ENCODE results near the gene ZNF160.
A peak's percentile ranks its signal among the peaks of the same experiment; 100 is the strongest.
"Not testable (repeated sequence)": the region's sequence is repeated elsewhere in the genome, so short reads cannot be mapped to it uniquely, and the experiment has no call there.

The ZNF160 gene

DNA sequence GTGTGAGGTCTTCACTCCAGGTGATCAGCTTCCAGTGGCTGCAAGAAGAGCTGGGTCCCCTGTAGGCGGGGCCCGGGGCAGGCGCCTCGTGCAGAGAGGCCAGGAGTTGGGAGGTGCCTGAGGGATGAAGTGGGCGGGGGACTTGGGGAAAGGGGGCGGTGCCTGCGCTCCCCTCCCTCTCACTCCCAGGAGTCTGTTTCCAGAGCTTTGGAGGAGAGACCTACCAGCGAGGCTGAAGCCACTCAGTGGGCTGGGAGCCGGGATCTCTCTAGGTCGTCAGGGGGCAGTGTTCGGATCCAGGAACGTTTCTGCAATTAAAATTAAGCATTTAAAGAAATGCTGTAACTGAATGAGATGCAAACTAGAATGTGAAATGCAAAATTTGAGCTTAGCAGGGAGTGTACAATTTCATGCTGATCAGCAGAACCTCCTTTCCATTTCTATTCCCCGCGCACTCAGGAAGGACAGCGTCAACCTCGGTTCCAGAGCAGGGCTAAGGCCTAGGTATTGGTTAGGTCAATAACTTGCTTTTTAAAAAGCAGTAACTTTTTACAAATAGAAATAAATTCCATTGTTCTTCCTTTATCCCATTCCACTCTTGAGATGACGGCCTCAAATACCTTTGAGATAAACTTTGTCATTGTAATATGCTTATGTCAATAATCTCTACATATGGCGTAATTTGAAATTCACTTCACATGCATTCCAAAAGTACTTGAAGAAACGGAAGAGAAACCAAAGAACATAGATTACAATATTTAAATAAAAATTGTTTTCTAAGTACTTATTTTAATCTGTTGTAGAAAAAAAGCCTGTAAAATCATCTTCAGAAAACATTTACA, 11.6 kb downstream of the ZNF160 start:
- peak; percentile 64 for DNase-seq (ENCODE audit: low spot score)

DNA sequence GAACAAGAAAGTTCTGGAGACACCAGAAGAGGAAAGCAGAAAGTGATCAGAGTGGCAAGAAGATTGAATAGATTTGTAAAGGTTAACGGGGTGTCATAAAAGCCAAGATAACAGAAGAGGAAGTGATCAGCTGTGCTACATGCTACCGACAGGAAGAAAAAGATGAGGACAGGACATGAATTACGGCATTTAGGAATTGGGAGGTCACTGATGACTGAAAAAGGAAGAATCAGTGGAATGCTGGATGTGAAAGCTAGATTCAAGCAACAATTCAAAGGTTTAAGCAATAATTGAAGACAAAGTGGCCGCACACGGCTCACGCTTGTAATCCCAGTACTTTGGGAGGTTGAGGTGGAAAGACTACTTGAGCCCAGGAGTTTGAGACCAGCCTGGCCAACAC, 15.1 kb downstream of the ZNF160 start:
- no peak for DNase-seq (ENCODE audit: low spot score)

DNA sequence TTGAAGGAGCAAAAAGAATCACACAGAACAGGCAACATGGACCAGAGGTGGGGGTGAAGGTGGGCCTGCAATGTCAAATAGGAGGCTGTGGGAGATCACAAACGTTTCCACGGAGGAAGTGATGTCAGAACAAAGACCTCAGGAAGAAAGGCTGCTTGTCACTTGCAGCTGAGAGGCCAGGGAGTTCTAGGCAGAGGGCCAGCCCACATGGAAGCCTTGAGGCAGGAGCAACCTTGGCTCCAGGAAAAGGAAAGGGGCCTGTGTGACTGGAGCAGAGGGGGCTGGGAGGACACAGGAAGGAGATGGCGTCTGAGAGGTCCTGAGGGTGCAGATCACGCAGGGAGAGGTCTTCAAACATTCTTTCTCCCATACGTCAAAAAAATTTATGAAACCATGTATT, 16.3 kb downstream of the ZNF160 start:
- DNase-seq (ENCODE audit: low spot score), result no peak

DNA sequence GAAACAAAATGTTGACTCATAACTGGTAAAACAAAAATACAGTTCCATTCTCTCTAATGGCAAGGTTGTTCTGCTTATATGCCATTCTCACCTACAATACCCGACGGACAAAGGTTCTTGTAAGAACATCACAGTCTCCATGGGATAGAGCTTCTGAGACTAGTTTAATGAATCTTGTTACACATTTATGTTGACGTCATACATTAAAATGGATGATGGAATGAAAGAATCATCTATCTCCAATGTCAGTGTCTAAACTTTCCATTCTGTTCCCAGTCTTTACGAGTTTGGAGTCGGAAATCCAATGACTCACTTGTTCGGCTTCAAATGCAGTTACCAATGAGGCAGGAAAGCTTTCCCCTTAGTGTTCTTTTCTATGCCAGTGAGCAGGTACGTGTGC, 17.7 kb downstream of the ZNF160 start:
- no peak for DNase-seq (ENCODE audit: low spot score)

DNA sequence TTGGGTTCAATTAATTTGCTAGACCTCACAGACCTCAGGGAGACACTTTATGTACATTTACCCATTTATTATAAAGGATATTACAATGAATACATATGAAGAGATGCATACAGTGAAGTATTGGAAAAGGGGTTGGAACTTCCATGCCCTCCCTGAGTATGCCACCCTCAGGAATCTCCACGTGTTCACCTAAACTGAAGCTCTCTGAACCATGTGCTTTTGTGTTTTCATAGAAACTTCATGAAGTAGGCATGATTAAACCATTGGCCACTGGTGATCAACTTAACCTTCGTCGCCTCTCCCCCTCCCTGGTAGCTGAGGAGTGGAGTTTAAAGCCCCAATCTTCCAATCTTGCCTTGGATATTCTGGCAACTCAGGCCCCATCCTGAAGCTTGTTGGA, 20.3 kb downstream of the ZNF160 start:
- DNase-seq (ENCODE audit: low spot score), result no peak

DNA sequence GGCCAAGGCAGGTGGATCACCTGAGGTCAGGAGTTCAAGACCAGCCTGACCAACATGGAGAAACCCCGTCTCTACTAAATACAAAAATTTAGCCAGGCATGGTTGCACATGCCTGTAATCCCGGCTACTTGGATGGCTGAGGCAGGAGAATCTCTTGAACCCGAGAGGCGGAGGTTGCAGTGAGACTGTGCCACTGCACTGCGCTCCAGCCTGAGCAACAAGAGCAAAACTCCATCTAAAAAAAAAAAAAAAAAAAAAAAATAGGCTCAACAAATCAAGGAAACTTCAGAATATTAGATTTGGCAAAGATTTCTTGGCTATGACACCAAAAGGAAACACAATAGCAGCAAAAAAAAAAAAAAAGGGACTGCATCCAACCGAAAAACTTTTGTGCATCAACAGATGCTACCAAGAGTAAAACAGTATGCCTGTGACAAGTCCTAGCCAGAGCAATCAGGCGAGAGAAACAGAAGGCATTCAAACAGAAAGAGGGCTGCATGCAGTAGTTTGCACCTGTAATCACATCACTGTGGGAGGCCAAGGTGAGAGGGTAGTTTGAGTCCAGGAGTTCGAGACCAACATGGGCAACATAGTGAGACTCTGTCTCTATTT, 23.8 kb downstream of the ZNF160 start:
- DNase-seq (ENCODE audit: low spot score), result no peak

DNA sequence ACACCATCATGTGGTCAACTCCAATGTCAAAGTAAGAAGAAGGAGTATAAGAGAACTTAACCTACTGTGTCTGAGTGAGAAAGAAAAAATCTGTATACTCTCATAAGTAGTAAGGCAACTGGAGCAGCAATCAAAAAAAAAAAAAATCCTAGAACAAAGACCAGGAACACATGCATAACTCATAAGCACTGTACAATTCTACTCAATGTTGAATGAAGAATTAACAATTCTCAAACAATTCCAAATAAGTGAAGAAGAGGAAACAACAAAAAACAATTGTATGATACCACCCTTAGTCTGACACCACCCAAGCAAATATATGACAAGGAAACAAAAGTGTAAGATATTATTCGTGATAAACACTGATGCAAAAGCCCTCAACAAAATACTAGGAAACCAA, 24.6 kb downstream of the ZNF160 start:
- DNase-seq (ENCODE audit: low spot score), result no peak

DNA sequence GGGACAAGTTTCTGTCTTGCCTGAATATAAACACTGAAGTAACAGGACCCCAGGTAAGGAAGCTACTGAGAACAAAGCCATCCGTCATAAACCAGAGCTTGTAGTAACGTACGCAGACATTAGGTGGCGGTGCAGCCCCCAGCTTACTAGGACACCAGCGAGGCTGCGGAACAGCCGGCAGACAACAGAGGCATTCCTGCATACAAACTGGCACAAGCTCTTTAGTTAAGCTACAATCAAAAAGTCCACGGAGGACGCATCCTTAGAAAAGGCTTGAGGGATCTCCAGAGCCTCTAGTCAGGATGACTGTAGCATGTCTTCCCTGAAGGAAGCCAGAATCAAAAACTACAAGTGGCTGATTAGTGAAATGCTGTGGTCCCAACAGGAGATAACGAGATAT, 26.2 kb downstream of the ZNF160 start:
- DNase-seq (ENCODE audit: low spot score), result peak; percentile 75

DNA sequence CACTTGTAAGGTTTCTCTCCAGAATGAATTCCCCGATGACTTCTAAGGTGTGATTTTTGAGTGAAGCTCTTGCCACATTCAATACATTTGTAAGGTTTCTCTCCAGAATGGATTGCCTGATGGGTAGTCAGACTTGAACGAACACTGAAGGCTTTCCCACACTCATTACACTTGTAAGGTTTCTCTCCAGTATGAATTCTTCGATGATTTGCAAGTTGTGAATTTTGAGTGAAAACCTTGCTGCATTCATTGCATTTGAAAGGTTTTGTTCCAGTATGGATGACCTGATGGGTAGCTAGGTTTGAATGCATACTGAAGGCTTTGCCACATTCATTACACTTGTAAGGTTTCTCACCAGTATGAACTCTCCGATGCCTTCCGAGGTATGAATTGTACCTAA, 34.4 kb downstream of the ZNF160 start:
- DNase-seq (ENCODE audit: low spot score), result no peak

DNA sequence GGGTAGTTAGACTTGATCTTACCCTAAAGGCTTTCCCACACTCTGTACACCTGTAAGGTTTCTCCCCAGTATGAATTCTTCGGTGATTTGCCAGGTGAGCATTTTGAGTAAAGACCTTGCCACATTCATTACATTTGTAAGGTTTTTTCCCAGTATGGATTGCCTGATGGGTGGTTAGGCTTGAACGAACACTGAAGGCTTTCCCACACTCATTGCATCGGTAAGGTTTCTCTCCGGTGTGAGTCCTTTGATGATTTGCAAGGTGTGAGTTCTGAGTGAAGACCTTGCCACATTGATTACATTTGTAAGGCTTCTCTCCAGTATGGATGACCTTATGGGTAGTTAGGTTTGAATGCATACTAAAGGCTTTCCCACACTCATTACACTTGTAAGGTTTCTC, 35.0 kb downstream of the ZNF160 start:
- DNase-seq (ENCODE audit: low spot score), result no peak

DNA sequence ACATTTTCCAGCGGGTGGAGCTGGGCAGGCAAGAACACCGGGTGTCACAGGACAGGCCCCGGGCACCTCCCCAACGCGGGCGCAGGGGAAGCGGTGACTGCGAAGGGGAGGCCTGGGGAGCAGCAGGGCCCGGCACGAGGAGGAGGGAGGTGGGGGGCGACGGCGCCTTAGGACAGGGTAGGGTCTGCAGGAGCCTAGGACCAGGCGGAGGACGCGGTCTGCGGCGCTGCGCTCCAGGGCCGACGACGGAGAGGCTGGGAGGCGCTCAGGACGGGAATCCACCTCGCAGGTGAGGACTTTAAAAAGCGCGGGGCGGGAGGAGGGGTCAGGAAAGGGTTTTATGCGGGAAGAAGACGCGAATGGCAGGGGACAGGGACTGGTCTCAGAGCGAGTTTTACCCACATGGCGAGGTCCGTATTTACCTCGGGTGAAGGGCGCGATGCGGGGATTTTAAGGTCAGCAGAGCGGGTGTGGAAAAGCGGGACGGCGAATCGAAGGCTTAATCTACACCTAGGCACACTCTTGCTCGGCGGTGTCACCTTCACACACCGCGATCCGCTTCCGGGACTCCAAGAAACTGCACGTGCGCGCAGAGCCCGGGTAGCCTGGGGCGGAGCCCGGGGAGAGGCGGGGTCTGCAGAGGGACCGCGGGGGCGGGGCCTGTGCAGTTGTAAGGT, 45.2 kb downstream of the ZNF160 start:
- peak; percentile 58 for DNase-seq (ENCODE audit: low spot score)

DNA sequence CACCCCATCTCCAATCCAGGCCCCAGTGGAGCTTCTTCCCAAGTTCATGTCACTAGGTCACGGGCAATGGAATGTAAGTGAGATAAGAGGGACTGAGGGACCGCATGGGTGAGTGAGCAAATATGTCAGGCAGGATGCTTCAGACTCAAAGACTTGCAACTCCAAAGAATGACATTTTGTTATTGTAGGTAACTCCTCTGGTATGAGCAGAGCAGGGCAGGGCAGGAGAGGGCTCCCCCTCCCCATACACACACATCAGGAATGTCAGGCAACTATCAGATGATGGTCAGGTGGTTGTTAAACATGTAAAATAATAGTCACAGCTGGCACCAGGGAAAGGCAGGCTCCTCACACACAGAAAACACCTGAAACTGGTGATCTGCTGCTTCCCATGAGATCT, 48.1 kb downstream of the ZNF160 start:
- no peak for DNase-seq (ENCODE audit: low spot score)

DNA sequence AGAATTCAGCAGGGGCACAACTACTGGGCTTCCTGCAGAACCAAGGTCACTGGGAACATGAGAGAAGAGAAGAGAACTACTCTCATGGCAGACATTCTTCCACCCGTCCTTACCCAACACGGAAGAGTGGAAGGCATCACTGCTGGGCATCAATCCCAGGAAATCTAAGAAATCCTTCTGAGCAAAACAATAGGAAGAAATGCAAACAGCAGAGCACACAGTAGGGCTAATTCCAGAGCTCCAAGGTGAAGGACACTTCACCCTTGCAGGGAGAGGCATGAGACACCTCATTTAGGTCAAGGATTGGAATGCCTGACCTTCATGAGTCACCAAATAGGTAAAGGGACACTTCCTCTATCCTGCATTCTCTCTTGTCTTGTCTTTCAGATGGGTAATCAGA, 55.8 kb downstream of the ZNF160 start:
- DNase-seq (ENCODE audit: low spot score), result no peak

DNA sequence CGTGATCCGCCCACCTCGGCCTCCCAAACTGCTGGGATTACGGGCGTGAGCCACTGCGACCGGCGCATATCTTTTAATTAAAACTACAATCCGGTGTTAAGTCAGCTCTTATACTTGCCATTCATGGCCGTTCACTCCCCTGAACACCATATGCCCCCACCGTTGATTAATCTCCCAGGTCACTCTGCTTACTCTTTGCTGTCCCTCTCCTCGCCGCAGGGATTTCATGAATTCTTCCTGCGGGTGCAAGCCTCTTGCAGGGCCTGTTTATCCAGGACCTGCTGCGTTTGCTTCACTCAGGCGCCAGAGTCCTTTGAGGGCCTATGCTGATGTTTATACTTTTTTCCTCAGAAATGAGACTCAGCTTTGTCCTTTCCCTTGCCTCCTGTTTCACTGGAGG, 57.7 kb downstream of the ZNF160 start:
- DNase-seq (ENCODE audit: low spot score), result no peak

DNA sequence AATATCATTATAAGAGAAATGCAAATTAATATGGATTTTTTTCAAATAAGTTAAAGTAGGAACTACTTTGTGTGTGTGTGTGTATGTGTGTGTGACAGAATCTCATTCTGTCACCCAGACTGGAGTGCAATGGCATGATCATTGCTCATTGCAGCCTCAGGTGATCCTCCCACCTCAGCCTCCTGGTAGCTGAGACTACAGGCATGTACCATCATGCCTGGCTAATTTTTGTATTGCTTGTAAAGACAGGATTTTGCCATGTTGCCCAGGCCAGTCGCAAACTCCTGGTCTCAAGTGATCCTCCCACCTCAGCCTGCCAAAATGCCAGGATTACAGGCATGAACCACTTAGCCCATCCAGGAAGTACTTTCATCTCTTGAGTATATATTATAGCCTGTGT, 61.9 kb downstream of the ZNF160 start:
- no peak for DNase-seq (ENCODE audit: low spot score)

DNA sequence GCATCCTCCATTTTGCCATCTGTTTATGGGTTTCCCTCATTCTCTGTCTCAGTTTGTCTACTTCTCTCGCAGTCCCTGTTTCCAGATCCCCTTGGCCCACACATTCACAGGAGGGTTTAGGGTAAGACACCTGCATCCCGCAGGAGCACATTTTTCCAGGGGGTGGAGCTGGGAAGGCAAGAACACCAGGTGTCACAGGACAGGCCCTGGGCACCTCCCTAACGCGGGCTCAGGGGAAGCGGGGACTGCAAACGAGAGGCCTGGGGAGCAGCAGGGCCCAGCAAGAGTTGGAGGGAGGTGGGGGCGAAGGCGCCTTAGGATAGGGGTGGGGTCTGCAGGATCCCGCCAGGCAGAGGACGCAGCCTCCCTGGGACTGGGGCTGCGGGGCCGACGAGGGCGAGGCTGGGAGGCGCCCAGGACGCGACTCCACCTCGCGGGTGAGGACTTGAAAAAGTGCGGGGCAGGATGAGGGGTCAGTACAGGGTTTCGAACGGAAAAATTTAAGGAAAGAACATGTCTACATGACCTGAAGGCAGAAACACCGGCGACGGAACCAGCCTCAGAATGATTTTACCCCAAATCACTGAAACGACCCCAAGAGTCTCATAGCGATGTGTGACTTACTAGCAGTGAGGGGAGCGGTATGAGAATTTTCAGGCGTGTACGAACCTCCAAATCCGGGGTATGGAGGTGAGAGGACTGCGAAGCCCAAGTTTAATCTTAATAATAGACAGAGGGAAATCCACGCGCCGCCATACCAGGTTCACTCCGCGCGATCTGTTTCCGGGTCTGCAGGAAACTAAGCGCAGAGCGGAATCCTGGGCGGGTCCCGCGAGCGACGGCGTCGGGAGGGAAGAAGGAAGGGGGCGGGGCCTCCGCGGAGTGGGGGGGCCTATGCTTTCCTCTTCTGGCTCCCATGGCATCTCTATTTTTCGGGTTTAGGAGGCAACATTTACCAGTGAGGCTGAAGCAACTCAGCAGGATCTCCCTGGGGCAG, 65.8 kb downstream of the ZNF160 start:
- DNase-seq (ENCODE audit: low spot score), result peak; percentile 63

DNA sequence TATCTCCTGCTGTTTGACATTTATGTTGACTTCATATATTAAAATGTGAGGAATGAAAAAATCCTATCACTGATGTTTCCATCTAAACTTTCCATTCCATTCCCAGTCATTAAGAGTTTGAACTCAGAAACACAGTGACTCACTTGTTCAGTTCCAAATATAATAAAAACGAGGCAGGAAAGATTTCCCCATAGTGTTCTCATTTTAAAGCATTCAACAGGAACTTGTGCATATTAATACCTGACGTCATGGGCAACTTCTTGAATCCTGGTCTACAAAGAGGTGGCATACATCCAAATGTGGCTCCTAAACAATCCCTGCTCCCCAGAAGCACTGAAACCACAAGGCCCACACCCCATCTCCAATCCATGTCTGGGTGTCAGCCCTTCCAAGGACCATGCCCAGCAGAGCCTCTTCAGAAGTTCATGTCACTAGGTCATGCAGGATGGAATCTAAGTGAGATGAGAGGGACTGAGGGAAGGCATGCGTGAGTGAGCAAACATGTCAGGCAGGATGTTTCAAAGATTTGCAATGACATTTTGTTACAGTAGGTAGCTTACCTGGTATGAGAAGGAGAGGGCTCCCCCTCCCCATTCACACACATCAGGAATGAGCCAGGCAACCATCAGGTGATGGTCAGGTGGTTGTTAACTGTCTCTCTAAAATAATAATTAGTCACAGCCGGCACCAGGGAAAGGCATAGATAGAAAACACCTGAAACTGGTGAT, 68.1 kb downstream of the ZNF160 start:
- DNase-seq (ENCODE audit: low spot score), result no peak

DNA sequence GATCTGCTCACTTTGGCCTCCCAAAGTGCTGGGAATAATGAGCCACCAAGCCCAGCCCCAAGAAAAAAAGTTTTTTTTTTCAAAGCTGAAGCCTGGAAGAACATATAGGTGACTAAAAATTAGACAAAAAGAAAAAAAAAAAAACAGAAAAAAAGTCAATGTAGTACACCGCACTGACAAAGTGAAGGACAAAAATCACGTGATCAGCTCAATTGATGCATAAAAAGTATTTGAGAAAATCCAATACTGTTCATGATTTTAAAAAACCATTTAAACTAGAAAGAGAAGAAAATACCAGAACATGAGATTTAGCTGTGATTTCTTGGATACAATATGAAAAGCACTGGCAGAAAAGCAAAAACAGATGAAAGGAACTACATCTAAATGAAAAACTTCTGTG, 69.2 kb downstream of the ZNF160 start:
- DNase-seq (ENCODE audit: low spot score), result no peak

DNA sequence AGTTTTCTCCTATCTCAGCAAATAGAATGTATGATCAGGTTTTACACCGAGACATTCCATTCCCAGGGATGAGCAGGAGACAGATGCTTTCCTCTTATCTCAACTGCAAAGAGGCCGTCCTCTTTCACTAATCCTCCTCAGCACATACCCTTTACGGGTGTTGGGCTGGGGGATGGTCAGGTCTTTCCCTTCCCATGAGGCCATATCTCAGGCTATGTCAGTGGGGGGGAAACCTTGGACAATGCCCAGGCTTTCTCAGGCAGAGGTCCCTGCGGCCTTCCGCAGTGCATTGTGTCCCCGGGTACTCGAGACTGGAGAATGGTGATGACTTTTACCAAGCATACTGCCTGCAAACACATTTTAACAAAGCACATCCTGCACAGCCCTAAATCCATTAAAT, 74.9 kb downstream of the ZNF160 start:
- DNase-seq (ENCODE audit: low spot score), result not testable (repeated sequence)

DNA sequence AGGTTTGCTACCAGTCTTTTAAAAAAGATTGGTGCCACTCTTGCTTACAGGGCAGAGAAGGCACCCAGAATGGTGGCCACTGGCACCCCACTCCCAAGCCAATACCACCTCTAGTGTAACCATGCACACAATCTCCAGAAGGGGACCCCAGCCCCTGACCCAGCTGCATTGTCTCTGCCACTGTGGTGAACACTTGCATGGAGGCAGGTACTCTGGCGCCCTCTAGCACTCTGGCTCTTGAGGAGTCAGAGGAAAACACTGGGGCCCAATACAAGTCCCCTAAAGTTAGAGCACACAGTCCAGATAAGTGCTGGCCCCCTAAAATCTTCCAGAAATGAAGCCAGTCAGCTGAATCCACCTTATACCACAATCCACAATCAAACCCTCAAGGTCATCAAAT, 83.5 kb downstream of the ZNF160 start:
- DNase-seq (ENCODE audit: low spot score), result no peak

Measured in ecto neural progenitor cell (in vitro differentiated cells).